ENCODE measurements around the gene CRHR1. TPM values are rescaled to one million over a fixed set of nuclear protein-coding genes. Genes with fewer than 3 reads are reported as not detected.

CRHR1 gene
- total RNA-seq, 4 donors from 2014 or later: 0.26 to 0.89 (median 0.76) TPM

GRCh38 chr17:45826919-45827588 lies 42.9 kb downstream of the CRHR1 start:
- Histone ChIP-seq H3K4me3 (no peak overlapping the region), H3K36me3 (no peaks in the 10 kb centered on the region), H3K27me3 (peaks cover 22% of the 10 kb centered on the region), H3K27ac (no peak overlapping the region), H3K9me3 (no peaks in the 10 kb centered on the region), H3K4me1 (no peaks in the 10 kb centered on the region)
- 93% methylated on average over 16 of the region's 16 CpGs for WGBS
- TF ChIP-seq EP300 (IDR thresholded peaks at IDR 0.05): no peak
- TF ChIP-seq POLR2A (IDR thresholded peaks at IDR 0.05): no peak
- TF ChIP-seq CTCF (IDR thresholded peaks at IDR 0.05): no peak
- no peak for TF ChIP-seq POLR2AphosphoS5 (IDR thresholded peaks at IDR 0.05)
- DNase-seq (ENCODE audit: low spot score in 2 of 2): no peak

GRCh38 chr17:45828171-45828570 lies 44.1 kb downstream of the CRHR1 start:
- peaks cover 29% of the 10 kb centered on the region for H3K27me3 ChIP-seq
- DNase-seq (ENCODE audit: low spot score in 2 of 2): no peak
- no peak for TF ChIP-seq POLR2AphosphoS5 (IDR thresholded peaks at IDR 0.05)
- no peak overlapping the region for H3K27ac ChIP-seq
- H3K9me3 ChIP-seq: no peaks in the 10 kb centered on the region
- H3K4me1 ChIP-seq: no peaks in the 10 kb centered on the region
- H3K36me3 ChIP-seq: no peaks in the 10 kb centered on the region
- 68% methylated on average over 9 of the region's 9 CpGs for WGBS
- H3K4me3 ChIP-seq: no peak overlapping the region

DNA sequence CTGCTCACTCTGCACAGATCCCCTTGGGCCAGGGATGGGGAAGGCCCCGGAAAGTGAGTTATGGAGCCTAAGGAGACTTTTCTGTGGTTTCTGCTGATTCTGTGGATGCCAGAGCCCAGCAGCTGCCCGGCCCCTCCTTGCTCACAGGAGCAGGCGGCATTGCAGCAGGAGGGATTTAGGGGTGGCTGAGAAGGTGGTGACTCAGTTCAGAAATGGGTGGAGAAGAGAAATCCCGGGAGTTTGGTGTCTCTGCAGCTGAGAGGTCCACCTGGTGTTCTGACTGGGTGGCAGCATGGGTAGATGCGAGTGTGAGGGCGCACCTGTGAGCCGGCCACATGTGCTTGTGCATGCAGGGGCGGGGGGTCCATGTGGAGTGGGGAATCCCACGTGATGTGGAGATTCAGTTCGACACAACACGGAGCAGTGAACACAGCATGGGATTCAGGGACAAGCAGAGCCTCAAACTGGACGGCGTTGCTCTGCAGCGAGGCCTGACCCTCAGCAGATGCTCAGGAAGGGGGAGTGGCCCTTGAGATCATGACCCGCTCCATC lies 44.5 kb downstream of the CRHR1 start:
- DNase-seq (ENCODE audit: low spot score in 2 of 2): no peak
- Histone ChIP-seq H3K27me3 (peaks cover 32% of the 10 kb centered on the region), H3K36me3 (no peaks in the 10 kb centered on the region), H3K4me3 (no peak overlapping the region), H3K4me1 (no peaks in the 10 kb centered on the region), H3K9me3 (no peaks in the 10 kb centered on the region), H3K27ac (no peak overlapping the region)
- TF ChIP-seq POLR2AphosphoS5 (IDR thresholded peaks at IDR 0.05) (no peak), EP300 (IDR thresholded peaks at IDR 0.05) (no peak), POLR2A (IDR thresholded peaks at IDR 0.05) (no peak), CTCF (IDR thresholded peaks at IDR 0.05) (no peak)
- WGBS: 71% methylated on average over 14 of the region's 15 CpGs

DNA sequence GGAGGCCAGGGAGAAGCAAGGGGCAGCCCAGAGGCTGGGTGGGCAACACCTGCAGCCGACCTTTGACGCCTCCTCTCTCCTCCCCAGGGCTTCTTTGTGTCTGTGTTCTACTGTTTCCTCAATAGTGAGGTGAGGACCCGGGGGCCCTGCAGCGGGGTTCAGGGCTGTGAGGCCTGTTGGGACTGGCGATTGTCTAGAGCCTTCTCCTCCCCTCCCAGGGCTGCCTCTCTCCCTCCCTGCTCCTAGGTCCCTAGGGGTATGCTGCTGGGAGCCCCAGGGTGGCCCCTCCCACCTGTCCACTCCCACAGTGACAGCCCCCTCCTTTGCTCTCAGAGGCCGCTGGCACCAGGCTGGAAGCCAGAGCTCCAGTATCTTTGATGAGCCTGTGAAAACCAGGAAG lies 49.8 kb downstream of the CRHR1 start:
- H3K27ac ChIP-seq: no peak overlapping the region
- no peak for DNase-seq (ENCODE audit: low spot score in 2 of 2)
- no peaks in the 10 kb centered on the region for H3K4me1 ChIP-seq
- TF ChIP-seq EP300 (IDR thresholded peaks at IDR 0.05) (no peak), POLR2A (IDR thresholded peaks at IDR 0.05) (no peak), POLR2AphosphoS5 (IDR thresholded peaks at IDR 0.05) (no peak), CTCF (IDR thresholded peaks at IDR 0.05) (no peak)
- H3K27me3 ChIP-seq: peaks cover 44% of the 10 kb centered on the region
- no peaks in the 10 kb centered on the region for H3K36me3 ChIP-seq
- 40% methylated on average over 5 of the region's 6 CpGs for WGBS
- H3K9me3 ChIP-seq: no peaks in the 10 kb centered on the region
- H3K4me3 ChIP-seq: no peak overlapping the region

GRCh38 chr17:45834471-45835396 lies 50.6 kb downstream of the CRHR1 start:
- WGBS: 89% methylated on average over 10 of the region's 26 CpGs
- Histone ChIP-seq H3K27me3 (peaks cover 40% of the 10 kb centered on the region), H3K4me3 (no peak overlapping the region), H3K27ac (no peak overlapping the region), H3K9me3 (no peaks in the 10 kb centered on the region), H3K36me3 (no peaks in the 10 kb centered on the region), H3K4me1 (no peaks in the 10 kb centered on the region)
- no peak for DNase-seq (ENCODE audit: low spot score in 2 of 2)
- TF ChIP-seq POLR2A (IDR thresholded peaks at IDR 0.05): no peak
- no peak for TF ChIP-seq EP300 (IDR thresholded peaks at IDR 0.05)
- no peak for TF ChIP-seq CTCF (IDR thresholded peaks at IDR 0.05)
- TF ChIP-seq POLR2AphosphoS5 (IDR thresholded peaks at IDR 0.05): no peak
